ENCODE data around the gene PRSS27. TPM values are rescaled to one million over a fixed set of nuclear protein-coding genes. Genes with fewer than 3 reads are reported as not detected.
A peak's percentile ranks its signal among the peaks of the same experiment; 100 is the strongest.

Gene PRSS27
- total and polyA plus RNA-seq, 2 of the 8 experiments (the other 6 are each of a cell fraction or from before 2014, with no cell fraction given) = 1.3 to 7.5 TPM

GRCh38 chr16:2752850-2753732 is 33.1 kb upstream of the PRSS27 start (continued):
- TF ChIP-seq, protein P1, sequence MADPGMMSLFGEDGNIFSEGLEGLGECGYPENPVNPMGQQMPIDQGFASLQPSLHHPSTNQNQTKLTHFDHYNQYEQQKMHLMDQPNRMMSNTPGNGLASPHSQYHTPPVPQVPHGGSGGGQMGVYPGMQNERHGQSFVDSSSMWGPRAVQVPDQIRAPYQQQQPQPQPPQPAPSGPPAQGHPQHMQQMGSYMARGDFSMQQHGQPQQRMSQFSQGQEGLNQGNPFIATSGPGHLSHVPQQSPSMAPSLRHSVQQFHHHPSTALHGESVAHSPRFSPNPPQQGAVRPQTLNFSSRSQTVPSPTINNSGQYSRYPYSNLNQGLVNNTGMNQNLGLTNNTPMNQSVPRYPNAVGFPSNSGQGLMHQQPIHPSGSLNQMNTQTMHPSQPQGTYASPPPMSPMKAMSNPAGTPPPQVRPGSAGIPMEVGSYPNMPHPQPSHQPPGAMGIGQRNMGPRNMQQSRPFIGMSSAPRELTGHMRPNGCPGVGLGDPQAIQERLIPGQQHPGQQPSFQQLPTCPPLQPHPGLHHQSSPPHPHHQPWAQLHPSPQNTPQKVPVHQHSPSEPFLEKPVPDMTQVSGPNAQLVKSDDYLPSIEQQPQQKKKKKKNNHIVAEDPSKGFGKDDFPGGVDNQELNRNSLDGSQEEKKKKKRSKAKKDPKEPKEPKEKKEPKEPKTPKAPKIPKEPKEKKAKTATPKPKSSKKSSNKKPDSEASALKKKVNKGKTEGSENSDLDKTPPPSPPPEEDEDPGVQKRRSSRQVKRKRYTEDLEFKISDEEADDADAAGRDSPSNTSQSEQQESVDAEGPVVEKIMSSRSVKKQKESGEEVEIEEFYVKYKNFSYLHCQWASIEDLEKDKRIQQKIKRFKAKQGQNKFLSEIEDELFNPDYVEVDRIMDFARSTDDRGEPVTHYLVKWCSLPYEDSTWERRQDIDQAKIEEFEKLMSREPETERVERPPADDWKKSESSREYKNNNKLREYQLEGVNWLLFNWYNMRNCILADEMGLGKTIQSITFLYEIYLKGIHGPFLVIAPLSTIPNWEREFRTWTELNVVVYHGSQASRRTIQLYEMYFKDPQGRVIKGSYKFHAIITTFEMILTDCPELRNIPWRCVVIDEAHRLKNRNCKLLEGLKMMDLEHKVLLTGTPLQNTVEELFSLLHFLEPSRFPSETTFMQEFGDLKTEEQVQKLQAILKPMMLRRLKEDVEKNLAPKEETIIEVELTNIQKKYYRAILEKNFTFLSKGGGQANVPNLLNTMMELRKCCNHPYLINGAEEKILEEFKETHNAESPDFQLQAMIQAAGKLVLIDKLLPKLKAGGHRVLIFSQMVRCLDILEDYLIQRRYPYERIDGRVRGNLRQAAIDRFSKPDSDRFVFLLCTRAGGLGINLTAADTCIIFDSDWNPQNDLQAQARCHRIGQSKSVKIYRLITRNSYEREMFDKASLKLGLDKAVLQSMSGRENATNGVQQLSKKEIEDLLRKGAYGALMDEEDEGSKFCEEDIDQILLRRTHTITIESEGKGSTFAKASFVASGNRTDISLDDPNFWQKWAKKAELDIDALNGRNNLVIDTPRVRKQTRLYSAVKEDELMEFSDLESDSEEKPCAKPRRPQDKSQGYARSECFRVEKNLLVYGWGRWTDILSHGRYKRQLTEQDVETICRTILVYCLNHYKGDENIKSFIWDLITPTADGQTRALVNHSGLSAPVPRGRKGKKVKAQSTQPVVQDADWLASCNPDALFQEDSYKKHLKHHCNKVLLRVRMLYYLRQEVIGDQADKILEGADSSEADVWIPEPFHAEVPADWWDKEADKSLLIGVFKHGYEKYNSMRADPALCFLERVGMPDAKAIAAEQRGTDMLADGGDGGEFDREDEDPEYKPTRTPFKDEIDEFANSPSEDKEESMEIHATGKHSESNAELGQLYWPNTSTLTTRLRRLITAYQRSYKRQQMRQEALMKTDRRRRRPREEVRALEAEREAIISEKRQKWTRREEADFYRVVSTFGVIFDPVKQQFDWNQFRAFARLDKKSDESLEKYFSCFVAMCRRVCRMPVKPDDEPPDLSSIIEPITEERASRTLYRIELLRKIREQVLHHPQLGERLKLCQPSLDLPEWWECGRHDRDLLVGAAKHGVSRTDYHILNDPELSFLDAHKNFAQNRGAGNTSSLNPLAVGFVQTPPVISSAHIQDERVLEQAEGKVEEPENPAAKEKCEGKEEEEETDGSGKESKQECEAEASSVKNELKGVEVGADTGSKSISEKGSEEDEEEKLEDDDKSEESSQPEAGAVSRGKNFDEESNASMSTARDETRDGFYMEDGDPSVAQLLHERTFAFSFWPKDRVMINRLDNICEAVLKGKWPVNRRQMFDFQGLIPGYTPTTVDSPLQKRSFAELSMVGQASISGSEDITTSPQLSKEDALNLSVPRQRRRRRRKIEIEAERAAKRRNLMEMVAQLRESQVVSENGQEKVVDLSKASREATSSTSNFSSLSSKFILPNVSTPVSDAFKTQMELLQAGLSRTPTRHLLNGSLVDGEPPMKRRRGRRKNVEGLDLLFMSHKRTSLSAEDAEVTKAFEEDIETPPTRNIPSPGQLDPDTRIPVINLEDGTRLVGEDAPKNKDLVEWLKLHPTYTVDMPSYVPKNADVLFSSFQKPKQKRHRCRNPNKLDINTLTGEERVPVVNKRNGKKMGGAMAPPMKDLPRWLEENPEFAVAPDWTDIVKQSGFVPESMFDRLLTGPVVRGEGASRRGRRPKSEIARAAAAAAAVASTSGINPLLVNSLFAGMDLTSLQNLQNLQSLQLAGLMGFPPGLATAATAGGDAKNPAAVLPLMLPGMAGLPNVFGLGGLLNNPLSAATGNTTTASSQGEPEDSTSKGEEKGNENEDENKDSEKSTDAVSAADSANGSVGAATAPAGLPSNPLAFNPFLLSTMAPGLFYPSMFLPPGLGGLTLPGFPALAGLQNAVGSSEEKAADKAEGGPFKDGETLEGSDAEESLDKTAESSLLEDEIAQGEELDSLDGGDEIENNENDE (IDR thresholded peaks at IDR 0.05; ENCODE audit: insufficient replicate concordance, low read length) = no peak
- TF ChIP-seq E2F6 (IDR thresholded peaks at IDR 0.05) (peak; percentile 19; the same call in 1 of the 2 replicates), POLR2AphosphoS5 (IDR thresholded peaks at IDR 0.05; ENCODE audit: low read depth, low read length) (no peak; the same call in 1 of the 2 replicates), POLR2A (IDR thresholded peaks at IDR 0.05; ENCODE audit: control extremely low read depth in 1 of 2, low read depth in 2 of 2, low read length in 2 of 2) (peak in 1 of 2 experiments; percentile 19; a peak in 1 of 3 replicates)
- TF ChIP-seq, protein P2, sequence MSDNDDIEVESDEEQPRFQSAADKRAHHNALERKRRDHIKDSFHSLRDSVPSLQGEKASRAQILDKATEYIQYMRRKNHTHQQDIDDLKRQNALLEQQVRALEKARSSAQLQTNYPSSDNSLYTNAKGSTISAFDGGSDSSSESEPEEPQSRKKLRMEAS (IDR thresholded peaks at IDR 0.05) = peak; percentile 79
- TF ChIP-seq, protein P3, sequence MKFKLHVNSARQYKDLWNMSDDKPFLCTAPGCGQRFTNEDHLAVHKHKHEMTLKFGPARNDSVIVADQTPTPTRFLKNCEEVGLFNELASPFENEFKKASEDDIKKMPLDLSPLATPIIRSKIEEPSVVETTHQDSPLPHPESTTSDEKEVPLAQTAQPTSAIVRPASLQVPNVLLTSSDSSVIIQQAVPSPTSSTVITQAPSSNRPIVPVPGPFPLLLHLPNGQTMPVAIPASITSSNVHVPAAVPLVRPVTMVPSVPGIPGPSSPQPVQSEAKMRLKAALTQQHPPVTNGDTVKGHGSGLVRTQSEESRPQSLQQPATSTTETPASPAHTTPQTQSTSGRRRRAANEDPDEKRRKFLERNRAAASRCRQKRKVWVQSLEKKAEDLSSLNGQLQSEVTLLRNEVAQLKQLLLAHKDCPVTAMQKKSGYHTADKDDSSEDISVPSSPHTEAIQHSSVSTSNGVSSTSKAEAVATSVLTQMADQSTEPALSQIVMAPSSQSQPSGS (IDR thresholded peaks at IDR 0.05; ENCODE audit: low read length) = no peak; the same call in 1 of the 2 replicates
